MM.1S (cell line): ENCODE measurements around the gene MTHFS.

Experiments used
- CTCF ChIP-seq: fragments of 300-600 bp; sonication (generic); IDR thresholded peaks from 2 replicates; pipeline ENCODE4 v1.5.1; 2016; ENCODE audit warnings: antibody characterized with exemption, low read length, mixed read lengths
- EZH2 ChIP-seq: fragments of 300-600 bp; sonication (generic); optimal IDR thresholded peaks from 2 replicates; pipeline ENCODE3; 2017; ENCODE audit warnings: low read depth, mild to moderate bottlenecking, antibody characterized with exemption, low read length, mixed read lengths

GRCh38 chr15:79820176-79820575, 76.6 kb downstream of the MTHFS start:
- TF ChIP-seq CTCF (no peak), EZH2 (no peak)
